DND-41 (cell line): Measurements from ENCODE around the gene CLSTN3.
A peak's percentile ranks its signal among the peaks of the same experiment; 100 is the strongest.

Experiments
- ATAC-seq: fragments of 200-7000 bp; cut with Tn5 transposase; 3 replicates; pipeline ENCODE4 v1.9.1; 2021; ENCODE audit warnings: low read depth; ENCODE audit not compliant: insufficient read depth
- DNase-seq: peaks from one replicate; pipeline ENCODE4 v3.0.0-alpha.2; 2020
- H2AFZ ChIP-seq: 2 replicates; pipeline ENCODE4 v1.6.0; 2012; ENCODE audit warnings: low read depth, low read length
- H3K27ac ChIP-seq: 2 replicates; pipeline ENCODE4 v1.5.1; 2012; ENCODE audit warnings: low read length, inconsistent platforms
- H3K27me3 ChIP-seq: fragments of 200-600 bp; sonication (generic); 2 replicates; pipeline ENCODE4 v1.6.0; 2012; ENCODE audit warnings: low read length, mild to moderate bottlenecking, inconsistent platforms; ENCODE audit not compliant: insufficient read depth, poor library complexity
- H3K36me3 ChIP-seq: 2 replicates; pipeline ENCODE4 v1.5.1; 2012; ENCODE audit warnings: low read length, inconsistent platforms; ENCODE audit not compliant: insufficient read depth
- H3K4me1 ChIP-seq: 2 replicates; pipeline ENCODE4 v1.5.1; 2012; ENCODE audit warnings: mild to moderate bottlenecking, low read length; ENCODE audit not compliant: insufficient read depth
- H3K4me2 ChIP-seq: 2 replicates; pipeline ENCODE4 v1.6.0; 2012; ENCODE audit warnings: mild to moderate bottlenecking, moderate library complexity, low read length, inconsistent platforms; ENCODE audit not compliant: insufficient read depth
- H3K4me3 ChIP-seq, 2 experiments: fragments of 200-600 bp in 1 of 2; shearing (Covaris generic) in 1 of 2; 2 replicates each; pipeline ENCODE4 v1.5.1; 2012 to 2016; ENCODE audit warnings: inconsistent platforms in 2 of 2, low read length in 2 of 2, mild to moderate bottlenecking in 2 of 2, low read depth in 1 of 2, moderate library complexity in 1 of 2
- H3K79me2 ChIP-seq: 2 replicates; pipeline ENCODE4 v1.6.0; 2012; ENCODE audit warnings: low read length, inconsistent platforms; ENCODE audit not compliant: insufficient read depth
- H3K9ac ChIP-seq: 2 replicates; pipeline ENCODE4 v1.6.0; 2012; ENCODE audit warnings: low read depth, mild to moderate bottlenecking, inconsistent platforms, low read length, moderate library complexity
- H3K9me3 ChIP-seq: 2 replicates; pipeline ENCODE4 v1.5.1; 2012; ENCODE audit warnings: low read length, moderate library complexity, mild to moderate bottlenecking, inconsistent platforms; ENCODE audit not compliant: insufficient read depth, severe bottlenecking
- H4K20me1 ChIP-seq: 2 replicates; pipeline ENCODE4 v1.6.0; 2012; ENCODE audit warnings: low read length; ENCODE audit not compliant: insufficient read depth
- CTCF ChIP-seq: IDR thresholded peaks from 2 replicates; pipeline ENCODE4 v1.5.1; 2012; ENCODE audit warnings: borderline replicate concordance, low read length, moderate library complexity, mild to moderate bottlenecking; ENCODE audit not compliant: poor library complexity, severe bottlenecking; ENCODE audit errors: extremely low read depth
- EZH2 ChIP-seq: IDR thresholded peaks from 3 replicates; pipeline ENCODE4 v1.6.1; 2012; ENCODE audit warnings: borderline replicate concordance, low read depth, mild to moderate bottlenecking, moderate library complexity, low read length, inconsistent platforms; ENCODE audit not compliant: severe bottlenecking

CLSTN3 gene

GRCh38 chr12:7144414-7145120, 14.4 kb downstream of the CLSTN3 start:
- H3K27me3 ChIP-seq: no peaks in the 10 kb centered on the region
- no peak overlapping the region for H3K27ac ChIP-seq
- DNase-seq (no peak), ATAC-seq (peak; percentile 73; the same call in 2 of the 3 replicates)
- H3K9ac ChIP-seq: no peak overlapping the region
- H3K9me3 ChIP-seq: no peaks in the 10 kb centered on the region
- no peaks in the 10 kb centered on the region for H4K20me1 ChIP-seq
- no peak overlapping the region for H3K4me2 ChIP-seq
- no peak overlapping the region for H3K4me3 ChIP-seq
- no peak overlapping the region for H2AFZ ChIP-seq
- H3K4me1 ChIP-seq: no peaks in the 10 kb centered on the region
- H3K79me2 ChIP-seq: no peaks in the 10 kb centered on the region
- H3K36me3 ChIP-seq: peaks cover 53% of the 10 kb centered on the region
- TF ChIP-seq EZH2 (no peak), CTCF (peak; percentile 71)

- H3K79me2 ChIP-seq: no peaks in the 10 kb centered on the region
- no peak for DNase-seq
- H3K27ac ChIP-seq: no peak overlapping the region
- no peaks in the 10 kb centered on the region for H3K27me3 ChIP-seq
- H3K4me2 ChIP-seq: no peak overlapping the region
- H2AFZ ChIP-seq: no peak overlapping the region
- H3K36me3 ChIP-seq: peaks cover 60% of the 10 kb centered on the region
- no peaks in the 10 kb centered on the region for H3K9me3 ChIP-seq
- TF ChIP-seq CTCF (no peak), EZH2 (no peak)
- H3K4me3 ChIP-seq: no peak overlapping the region
- H3K9ac ChIP-seq: no peak overlapping the region
- no peaks in the 10 kb centered on the region for H3K4me1 ChIP-seq
- H4K20me1 ChIP-seq: no peaks in the 10 kb centered on the region
- no peak for ATAC-seq
Observed at GRCh38 chr12:7145671-7146070, 15.5 kb downstream of the CLSTN3 start.

GRCh38 chr12:7146228-7146627, 16.1 kb downstream of the CLSTN3 start:
- no peak overlapping the region for H3K4me2 ChIP-seq
- no peak overlapping the region for H3K4me3 ChIP-seq
- no peak for TF ChIP-seq EZH2
- no peak for TF ChIP-seq CTCF
- H3K9ac ChIP-seq: no peak overlapping the region
- H3K36me3 ChIP-seq: peaks cover 60% of the 10 kb centered on the region
- ATAC-seq (no peak), DNase-seq (no peak)
- no peaks in the 10 kb centered on the region for H3K79me2 ChIP-seq
- no peaks in the 10 kb centered on the region for H4K20me1 ChIP-seq
- H3K4me1 ChIP-seq: no peaks in the 10 kb centered on the region
- no peak overlapping the region for H3K27ac ChIP-seq
- no peaks in the 10 kb centered on the region for H3K27me3 ChIP-seq
- no peak overlapping the region for H2AFZ ChIP-seq
- no peaks in the 10 kb centered on the region for H3K9me3 ChIP-seq
